ENCODE results near the gene PIGT. TPM values are rescaled to one million over a fixed set of nuclear protein-coding genes. Genes with fewer than 3 reads are reported as not detected.

PIGT gene
- total and polyA plus RNA-seq, 2 experiments from 2014 or later, result 48.4 to 63.1 TPM

DNA sequence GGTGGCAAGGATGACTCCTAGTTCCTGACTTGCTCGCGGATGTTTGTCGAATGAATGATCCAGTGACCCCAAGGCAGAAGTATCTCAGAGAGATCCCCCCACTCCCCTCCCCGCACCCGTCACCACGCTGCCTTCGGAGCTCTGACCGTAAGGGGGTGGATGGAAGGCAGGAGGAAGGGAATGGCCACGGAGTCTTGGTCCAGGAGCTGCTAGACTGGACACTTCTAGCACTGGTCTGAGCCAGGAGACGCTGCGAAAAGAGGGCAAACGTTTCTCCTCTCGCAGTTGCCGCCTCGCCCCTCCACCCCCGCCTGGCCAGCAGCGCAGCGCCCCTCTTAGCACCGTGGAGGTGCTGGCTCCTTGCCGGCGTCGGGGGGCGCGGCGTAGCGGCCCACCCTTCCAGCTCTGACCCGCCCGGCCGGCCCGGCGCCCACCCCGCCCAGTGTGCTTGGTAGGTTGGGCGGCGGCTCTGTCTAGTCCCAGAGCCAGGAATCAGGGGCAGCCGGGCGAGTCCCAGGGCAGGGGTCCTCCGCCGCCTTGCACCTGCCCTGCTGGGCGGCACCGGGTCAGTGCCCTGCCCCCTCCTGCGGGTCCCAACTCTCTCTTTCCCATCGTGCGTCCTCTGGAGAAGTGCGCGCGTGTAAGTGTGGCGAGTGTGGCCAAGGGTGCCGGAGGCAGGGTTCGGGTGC is 10.2 kb upstream of the PIGT start:
- peaks cover 7% of the 10 kb centered on the region for H3K36me3 ChIP-seq (ENCODE audit: insufficient read depth)
- H3K27ac ChIP-seq (ENCODE audit: low read depth), result no peak overlapping the region
- peak; percentile 67 for DNase-seq (ENCODE audit: low spot score)
- H3K9me2 ChIP-seq (ENCODE audit: insufficient read depth), result peaks cover 3% of the 10 kb centered on the region; the same call in 1 of the 2 replicates
- peaks cover 11% of the 10 kb centered on the region; the same call in 1 of the 2 replicates for H3K4me1 ChIP-seq (ENCODE audit: insufficient read depth)
- H3K9me3 Mint-ChIP-seq, result peaks cover 16% of the 10 kb centered on the region
- H3K4me3 ChIP-seq, result peak overlapping the region; percentile 95
- peaks cover 24% of the 10 kb centered on the region for H3K27me3 Mint-ChIP-seq (ENCODE audit: insufficient read depth, low read depth, poor library complexity)
- peak overlapping the region; percentile 97 for H2AFZ ChIP-seq
- peak overlapping the region; percentile 86 for H3K4me3 Mint-ChIP-seq
- peaks cover 10% of the 10 kb centered on the region for H3K4me1 Mint-ChIP-seq
- H3K36me3 Mint-ChIP-seq (ENCODE audit: low read depth), result peaks cover 28% of the 10 kb centered on the region
- peaks cover 9% of the 10 kb centered on the region for H3K79me2 ChIP-seq (replicated peaks; ENCODE audit: insufficient read depth)
- H3K27me3 ChIP-seq (ENCODE audit: insufficient read depth), result peaks cover 36% of the 10 kb centered on the region
- H3F3A ChIP-seq (replicated peaks; ENCODE audit: low read depth), result peaks cover 11% of the 10 kb centered on the region; the same call in 1 of the 2 replicates
- TF ChIP-seq ZNF114 (CRISPR knock-in tag; IDR thresholded peaks at IDR 0.05) (no peak), CREB1 (CRISPR knock-in tag; IDR thresholded peaks at IDR 0.05; ENCODE audit: low read depth) (0 out of 2 replicates have a peak, but pooled peaks have one; percentile 20)
- TF ChIP-seq, protein P1, sequence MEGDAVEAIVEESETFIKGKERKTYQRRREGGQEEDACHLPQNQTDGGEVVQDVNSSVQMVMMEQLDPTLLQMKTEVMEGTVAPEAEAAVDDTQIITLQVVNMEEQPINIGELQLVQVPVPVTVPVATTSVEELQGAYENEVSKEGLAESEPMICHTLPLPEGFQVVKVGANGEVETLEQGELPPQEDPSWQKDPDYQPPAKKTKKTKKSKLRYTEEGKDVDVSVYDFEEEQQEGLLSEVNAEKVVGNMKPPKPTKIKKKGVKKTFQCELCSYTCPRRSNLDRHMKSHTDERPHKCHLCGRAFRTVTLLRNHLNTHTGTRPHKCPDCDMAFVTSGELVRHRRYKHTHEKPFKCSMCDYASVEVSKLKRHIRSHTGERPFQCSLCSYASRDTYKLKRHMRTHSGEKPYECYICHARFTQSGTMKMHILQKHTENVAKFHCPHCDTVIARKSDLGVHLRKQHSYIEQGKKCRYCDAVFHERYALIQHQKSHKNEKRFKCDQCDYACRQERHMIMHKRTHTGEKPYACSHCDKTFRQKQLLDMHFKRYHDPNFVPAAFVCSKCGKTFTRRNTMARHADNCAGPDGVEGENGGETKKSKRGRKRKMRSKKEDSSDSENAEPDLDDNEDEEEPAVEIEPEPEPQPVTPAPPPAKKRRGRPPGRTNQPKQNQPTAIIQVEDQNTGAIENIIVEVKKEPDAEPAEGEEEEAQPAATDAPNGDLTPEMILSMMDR (conservative IDR thresholded peaks at IDR 0.05; ENCODE audit: low read depth in 2 of 2), result 0 out of 4 replicates have a peak, but pooled peaks of 1 of the 2 experiments have one; percentile 3
- H3K4me2 ChIP-seq, result peak overlapping the region; percentile 97
- peak; percentile 60 for ATAC-seq
- no peaks in the 10 kb centered on the region; the same call in 1 of the 2 replicates for H4K20me1 ChIP-seq (replicated peaks; ENCODE audit: insufficient read depth)
- H3K27ac Mint-ChIP-seq, result no peak overlapping the region

- H3K9me3 Mint-ChIP-seq, result peaks cover 11% of the 10 kb centered on the region; the same call in 2 of the 3 replicates
- peak; percentile 85 for DNase-seq (ENCODE audit: low spot score)
- H3K27ac ChIP-seq (ENCODE audit: low read depth), result 0 out of 2 replicates have a peak overlapping the region, but pooled peaks have one; percentile 76
- TF ChIP-seq POLR2AphosphoS5 (IDR thresholded peaks at IDR 0.05; ENCODE audit: low read depth) (no peak; the same call in 1 of the 2 replicates), EZH2 (IDR thresholded peaks at IDR 0.05; ENCODE audit: low read depth, unreplicated experiment) (no peak), ETS1 (IDR thresholded peaks at IDR 0.05) (peak; percentile 17; the same call in 1 of the 2 replicates), STAT1 (IDR thresholded peaks at IDR 0.05; ENCODE audit: unreplicated experiment) (no peak), JUNB (IDR thresholded peaks at IDR 0.05; ENCODE audit: unreplicated experiment) (no peak)
- TF ChIP-seq, protein P1 (conservative IDR thresholded peaks at IDR 0.05; ENCODE audit: low read depth in 2 of 2), result no peak
These were observed 9.5 kb upstream of the PIGT start for GRCh38 chr20:45406260-45407066.

More at GRCh38 chr20:45406260-45407066, 9.5 kb upstream of the PIGT start:
- no peaks in the 10 kb centered on the region; the same call in 1 of the 2 replicates for H4K20me1 ChIP-seq (replicated peaks; ENCODE audit: insufficient read depth)
- peak overlapping the region; percentile 97 for H3K4me2 ChIP-seq
- ATAC-seq, result peak; percentile 70
- Mint-ChIP-seq H3K27me3 (ENCODE audit: insufficient read depth, low read depth, poor library complexity) (peaks cover 26% of the 10 kb centered on the region), H3K36me3 (ENCODE audit: low read depth) (peaks cover 31% of the 10 kb centered on the region), H3K4me3 (peak overlapping the region; percentile 86), H3K4me1 (peaks cover 10% of the 10 kb centered on the region), H3K27ac (peak overlapping the region; percentile 86; the same call in 1 of the 2 replicates)
- peaks cover 11% of the 10 kb centered on the region; the same call in 1 of the 2 replicates for H3F3A ChIP-seq (replicated peaks; ENCODE audit: low read depth)
- peaks cover 11% of the 10 kb centered on the region; the same call in 1 of the 2 replicates for H3K4me1 ChIP-seq (ENCODE audit: insufficient read depth)
- H3K4me3 ChIP-seq, result peak overlapping the region; percentile 95
- peaks cover 8% of the 10 kb centered on the region for H3K36me3 ChIP-seq (ENCODE audit: insufficient read depth)
- H3K27me3 ChIP-seq (ENCODE audit: insufficient read depth), result peaks cover 36% of the 10 kb centered on the region
- H3K9me2 ChIP-seq (ENCODE audit: insufficient read depth), result peaks cover 3% of the 10 kb centered on the region; the same call in 1 of the 2 replicates
- H3K79me2 ChIP-seq (replicated peaks; ENCODE audit: insufficient read depth), result peaks cover 9% of the 10 kb centered on the region
- H2AFZ ChIP-seq, result peak overlapping the region; percentile 97

All from GM23338 (cell line).